ENCODE measurements around the gene HSPD1.

DNA sequence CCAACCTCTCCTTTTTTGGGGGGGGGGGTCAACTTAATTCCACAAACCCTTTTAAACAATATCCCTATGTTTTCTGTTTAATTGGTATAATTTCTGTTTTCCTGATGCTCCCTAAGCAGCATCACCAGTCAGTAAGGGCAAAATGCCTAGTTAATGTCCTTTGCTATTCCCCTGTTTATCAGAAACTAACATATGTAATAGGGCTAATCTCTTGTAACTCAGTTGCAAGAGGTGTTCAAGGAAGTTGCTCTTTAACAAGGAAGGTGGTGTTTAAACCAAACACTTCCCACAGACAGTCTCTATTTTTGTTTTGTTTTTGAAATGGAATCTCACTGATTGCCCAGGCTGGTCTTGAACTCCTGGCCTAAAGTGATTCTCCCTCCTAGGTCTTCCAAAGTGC lies 52.8 kb downstream of the HSPD1 start:
- no peak for TF ChIP-seq CTCF (conservative IDR thresholded peaks at IDR 0.05; ENCODE audit: low read depth, low read length)
- TF ChIP-seq EZH2phosphoT487 (IDR thresholded peaks at IDR 0.05; ENCODE audit: borderline replicate concordance, low read length) = no peak

Measured in PC-3 (cell line).